Measurements from ENCODE around the gene FAM107B. TPM values are rescaled to one million over a fixed set of nuclear protein-coding genes. Genes with fewer than 3 reads are reported as not detected.
A peak's percentile ranks its signal among the peaks of the same experiment; 100 is the strongest.

FAM107B gene
- total RNA-seq, 2 experiments from 2014 or later: 105 to 129 TPM

DNA sequence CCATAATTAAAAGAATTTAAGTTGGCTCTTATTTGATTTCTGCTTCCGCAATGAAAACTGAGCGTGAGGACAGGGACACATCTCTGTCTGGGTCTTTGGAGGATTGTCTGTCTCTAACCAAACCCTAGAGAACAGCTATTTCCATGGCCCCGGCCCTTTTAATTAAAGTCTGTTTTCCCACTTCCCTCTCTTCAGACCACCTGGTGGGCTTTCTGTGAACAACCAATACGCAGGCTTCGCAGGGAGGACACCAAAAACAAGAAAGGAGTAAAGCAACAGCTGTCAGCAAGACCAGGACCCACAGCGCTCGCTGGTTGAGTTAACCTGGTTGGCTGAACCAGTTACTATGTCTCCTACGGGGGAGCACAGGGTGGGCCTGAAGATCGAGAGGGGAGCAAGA is 226.9 kb downstream of the FAM107B start:
- Mint-ChIP-seq H3K9me3 (no peaks in the 10 kb centered on the region), H3K36me3 (ENCODE audit: low read depth) (peaks cover 24% of the 10 kb centered on the region), H3K27me3 (ENCODE audit: low read depth) (no peaks in the 10 kb centered on the region), H3K27ac (peak overlapping the region; percentile 34), H3K4me3 (no peak overlapping the region), H3K4me1 (ENCODE audit: low read depth) (peaks cover 85% of the 10 kb centered on the region)
- CTCF ChIA-PET: interaction anchor here (0.7 to 1.1 kb wide), 4 partner anchors 10 to 281 kb away, joined by 3 to 5 read pairs (median 4); no protein-coding TSS in a partner anchor
- intact Hi-C loops (cut with micrococcal nuclease): no loop called here
- no peak for DNase-seq

DNA sequence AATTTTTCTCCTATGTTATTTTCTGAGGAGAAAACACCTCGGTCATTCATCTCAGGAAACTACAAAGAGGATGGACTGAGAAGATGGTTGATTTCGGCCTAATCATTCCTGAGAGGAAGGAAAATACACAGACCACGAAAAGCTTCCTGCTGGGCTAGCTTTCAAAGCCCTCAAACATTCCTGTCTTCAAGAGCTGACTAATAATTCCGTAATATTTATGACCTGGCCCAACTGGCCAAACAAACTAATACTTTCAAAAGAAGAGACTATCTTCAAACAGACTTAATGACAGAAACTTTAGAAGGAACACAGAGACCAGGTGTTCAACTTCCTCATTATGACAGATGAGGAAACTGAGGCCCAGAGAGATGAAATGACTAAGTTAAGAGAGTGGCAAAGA is 228.9 kb downstream of the FAM107B start:
- H3K4me1 Mint-ChIP-seq (ENCODE audit: low read depth): peaks cover 79% of the 10 kb centered on the region
- H3K27me3 Mint-ChIP-seq (ENCODE audit: low read depth): no peaks in the 10 kb centered on the region
- peaks cover 23% of the 10 kb centered on the region for H3K36me3 Mint-ChIP-seq (ENCODE audit: low read depth)
- H3K4me3 Mint-ChIP-seq: no peak overlapping the region
- CTCF ChIA-PET: interaction anchor here (0.8 to 1.4 kb wide), 2 partner anchors 27 to 47 kb away, joined by 3 to 4 read pairs; no protein-coding TSS in a partner anchor
- H3K27ac Mint-ChIP-seq: no peak overlapping the region
- intact Hi-C loops (cut with micrococcal nuclease): no loop called here
- H3K9me3 Mint-ChIP-seq: no peaks in the 10 kb centered on the region
- no peak for DNase-seq

DNA sequence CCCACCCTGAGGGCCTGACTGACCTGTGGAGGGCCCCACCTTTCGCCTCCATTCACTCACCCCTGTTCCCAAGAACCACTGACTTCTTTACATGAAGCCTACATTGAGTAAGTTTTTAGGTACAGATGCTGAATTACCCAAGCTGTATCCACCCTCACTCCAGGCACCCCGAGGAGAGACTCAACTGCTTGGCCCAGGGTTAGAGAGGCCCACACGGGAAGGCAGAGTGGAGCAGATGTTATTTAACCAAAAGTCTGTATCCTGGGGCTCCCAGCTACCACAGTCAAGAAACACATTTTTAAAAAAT is 230.8 kb downstream of the FAM107B start:
- Mint-ChIP-seq H3K36me3 (ENCODE audit: low read depth) (peaks cover 18% of the 10 kb centered on the region), H3K9me3 (no peaks in the 10 kb centered on the region), H3K27ac (peak overlapping the region; percentile 83), H3K4me3 (peak overlapping the region; percentile 12), H3K27me3 (ENCODE audit: low read depth) (no peaks in the 10 kb centered on the region), H3K4me1 (ENCODE audit: low read depth) (peaks cover 80% of the 10 kb centered on the region)
- intact Hi-C loops (cut with micrococcal nuclease): loop anchor here (1.0 to 5.0 kb wide), 2 partner anchors 45 to 347 kb away; no protein-coding TSS in a partner anchor
- CTCF ChIA-PET: interaction anchor here (0.7 to 2.4 kb wide), 12 partner anchors 9 to 334 kb away, joined by 3 to 11 read pairs (median 4); partner anchors contain the start of genes CDNF, HSPA14 and MSANTD7
- no peak for DNase-seq

DNA sequence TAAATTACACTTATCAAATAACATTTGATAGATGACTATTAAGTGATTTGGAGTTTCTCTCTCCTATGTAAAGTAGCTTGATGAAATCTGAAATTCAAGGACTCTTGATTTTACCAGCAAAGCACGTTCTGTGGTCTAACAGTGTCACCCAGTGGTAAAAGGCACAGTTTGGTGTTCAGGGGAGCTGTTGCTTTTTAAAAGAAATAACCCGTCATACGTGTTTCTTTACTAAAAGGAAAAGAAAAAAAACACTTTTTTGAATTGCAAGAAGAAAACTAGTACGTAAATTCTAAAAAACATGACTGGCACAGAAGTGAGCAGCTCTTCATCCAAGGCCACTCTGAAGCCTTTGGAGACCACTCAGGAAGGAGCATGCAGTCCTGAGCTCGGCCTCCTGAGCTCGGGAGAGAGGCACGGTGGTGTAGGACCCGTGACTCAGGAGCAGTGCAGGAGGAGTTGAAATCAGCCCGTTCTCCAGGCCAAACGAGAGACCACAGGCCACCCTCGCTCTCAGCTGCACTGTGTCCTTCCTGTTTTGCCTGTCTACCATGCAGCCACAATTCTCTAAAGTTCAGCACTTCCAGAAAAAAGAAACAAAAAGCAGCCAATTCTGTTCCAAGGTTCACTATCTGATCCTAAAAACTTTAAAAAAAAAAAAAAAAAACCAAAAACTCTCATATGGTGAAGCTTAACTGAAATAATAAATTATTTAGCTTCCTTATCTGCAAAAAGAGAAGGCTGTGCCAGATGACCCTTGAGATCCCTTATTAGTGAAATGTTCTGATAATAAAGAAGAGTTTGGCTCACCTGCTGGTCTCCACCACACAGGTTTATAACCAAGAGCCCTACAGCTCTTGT is 231.4 kb downstream of the FAM107B start:
- CTCF ChIA-PET: interaction anchor here (0.6 to 2.4 kb wide), 25 partner anchors 8 to 824 kb away, joined by 3 to 11 read pairs (median 3); partner anchors contain the start of genes CDNF, HSPA14 and MSANTD7
- peak; percentile 73 for DNase-seq
- intact Hi-C loops (cut with micrococcal nuclease): loop anchor here (1.0 to 5.0 kb wide), 2 partner anchors 44 to 346 kb away; no protein-coding TSS in a partner anchor
- Mint-ChIP-seq H3K36me3 (ENCODE audit: low read depth) (peaks cover 18% of the 10 kb centered on the region), H3K27me3 (ENCODE audit: low read depth) (no peaks in the 10 kb centered on the region), H3K9me3 (no peaks in the 10 kb centered on the region), H3K4me1 (ENCODE audit: low read depth) (peaks cover 79% of the 10 kb centered on the region), H3K27ac (peak overlapping the region; percentile 83), H3K4me3 (peak overlapping the region; percentile 30)

DNA sequence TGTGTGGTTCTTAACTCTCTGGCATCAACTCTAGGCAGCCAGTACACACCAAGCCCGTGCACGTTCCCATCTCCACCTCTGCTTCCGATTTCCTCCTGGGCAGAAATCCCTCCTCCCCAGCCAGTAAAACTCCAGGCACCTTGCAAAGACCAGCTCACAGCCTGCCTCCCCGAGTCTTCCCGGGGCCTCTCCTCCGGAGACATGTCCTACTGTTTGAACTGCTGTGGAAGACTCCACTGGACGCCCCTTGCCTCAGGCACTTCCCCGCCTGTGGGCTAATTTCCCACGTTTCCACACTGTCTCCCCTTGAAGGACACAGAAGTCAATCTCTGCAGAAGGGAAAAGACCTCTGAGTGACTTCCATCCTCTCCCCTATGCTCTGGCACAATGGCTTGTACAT is 233.3 kb downstream of the FAM107B start:
- no peak for DNase-seq
- CTCF ChIA-PET: interaction anchor here (0.6 to 2.2 kb wide), 3 partner anchors 12 to 192 kb away, joined by 3 to 7 read pairs (median 6); no protein-coding TSS in a partner anchor
- intact Hi-C loops (cut with micrococcal nuclease): loop anchor here (5.0 kb wide), 1 partner anchor 344 kb away; no protein-coding TSS in a partner anchor
- peaks cover 72% of the 10 kb centered on the region for H3K4me1 Mint-ChIP-seq (ENCODE audit: low read depth)
- peaks cover 18% of the 10 kb centered on the region for H3K36me3 Mint-ChIP-seq (ENCODE audit: low read depth)
- no peaks in the 10 kb centered on the region for H3K9me3 Mint-ChIP-seq
- no peaks in the 10 kb centered on the region for H3K27me3 Mint-ChIP-seq (ENCODE audit: low read depth)
- no peak overlapping the region for H3K4me3 Mint-ChIP-seq
- no peak overlapping the region for H3K27ac Mint-ChIP-seq

DNA sequence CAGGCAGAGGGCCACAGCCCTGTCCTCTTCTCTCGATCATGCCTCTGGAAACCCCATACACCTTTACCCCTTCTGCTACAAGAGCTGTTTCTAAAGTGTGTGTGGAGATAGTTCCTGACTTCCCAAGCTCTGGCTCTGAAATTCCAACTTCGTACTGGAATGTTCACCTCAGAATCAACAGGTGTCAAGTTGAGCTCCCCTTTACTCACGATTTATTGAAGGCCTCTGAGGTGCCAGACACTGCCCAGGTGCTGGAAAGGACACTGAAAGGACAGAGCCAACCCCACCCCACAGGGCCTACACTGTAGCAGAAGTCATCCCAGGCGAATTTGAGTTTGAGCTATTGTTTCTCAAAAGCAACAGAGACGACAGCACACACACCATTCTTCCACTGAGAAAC is 234.1 kb downstream of the FAM107B start:
- Mint-ChIP-seq H3K4me1 (ENCODE audit: low read depth) (peaks cover 73% of the 10 kb centered on the region), H3K9me3 (no peaks in the 10 kb centered on the region), H3K4me3 (no peak overlapping the region), H3K36me3 (ENCODE audit: low read depth) (peaks cover 18% of the 10 kb centered on the region), H3K27me3 (ENCODE audit: low read depth) (no peaks in the 10 kb centered on the region), H3K27ac (no peak overlapping the region)
- intact Hi-C loops (cut with micrococcal nuclease): loop anchor here (5.0 kb wide), 1 partner anchor 343 kb away; no protein-coding TSS in a partner anchor
- CTCF ChIA-PET: interaction anchor here (0.6 to 2.2 kb wide), 5 partner anchors 12 to 146 kb away, joined by 4 to 7 read pairs (median 5); no protein-coding TSS in a partner anchor
- DNase-seq: no peak

DNA sequence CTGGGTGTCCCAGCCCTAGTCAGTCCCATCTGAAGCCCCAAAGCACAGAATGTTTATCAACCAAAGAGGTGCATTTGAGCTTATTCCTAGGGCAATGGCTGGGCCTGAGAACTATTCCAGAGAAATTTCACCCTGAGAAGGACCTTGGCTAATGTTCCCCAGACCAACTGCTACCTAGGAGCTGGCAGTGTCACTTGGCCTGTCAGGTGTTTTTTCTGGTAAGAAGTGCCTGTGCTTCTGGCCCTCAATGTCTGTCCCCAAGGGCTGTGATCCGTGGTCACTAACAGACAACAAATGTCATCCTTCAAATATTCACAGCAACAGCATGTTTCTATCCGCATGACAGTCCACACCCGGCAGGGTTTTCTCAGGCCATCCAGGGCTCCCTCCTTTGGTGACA is 234.6 kb downstream of the FAM107B start:
- Mint-ChIP-seq H3K4me3 (no peak overlapping the region), H3K27me3 (ENCODE audit: low read depth) (no peaks in the 10 kb centered on the region), H3K27ac (peak overlapping the region; percentile 66), H3K4me1 (ENCODE audit: low read depth) (peaks cover 73% of the 10 kb centered on the region), H3K36me3 (ENCODE audit: low read depth) (peaks cover 22% of the 10 kb centered on the region), H3K9me3 (no peaks in the 10 kb centered on the region)
- CTCF ChIA-PET: interaction anchor here (0.7 to 2.2 kb wide), 4 partner anchors 13 to 40 kb away, joined by 5 to 7 read pairs (median 6); no protein-coding TSS in a partner anchor
- DNase-seq: no peak
- intact Hi-C loops (cut with micrococcal nuclease): loop anchor here (5.0 kb wide), 1 partner anchor 343 kb away; no protein-coding TSS in a partner anchor

DNA sequence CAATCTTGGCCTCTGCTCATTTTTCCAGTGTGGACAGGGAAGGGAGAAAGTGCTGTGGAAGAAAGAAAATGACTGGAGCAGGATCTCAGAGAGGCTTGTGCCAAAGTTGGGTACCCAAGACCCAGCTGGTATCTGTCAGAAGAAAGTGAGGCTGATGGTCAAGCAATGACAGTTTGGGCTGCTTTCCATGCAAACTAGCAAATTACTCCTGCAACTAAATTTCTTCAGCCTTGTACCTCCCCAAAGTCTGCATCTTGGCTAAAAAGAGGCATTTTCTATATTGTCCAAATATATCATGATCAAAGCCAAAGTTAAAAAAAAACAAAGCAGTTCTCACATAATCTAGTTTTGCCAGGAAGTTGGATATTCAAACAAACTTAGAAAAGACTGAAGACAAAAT is 235.5 kb downstream of the FAM107B start:
- H3K9me3 Mint-ChIP-seq: no peaks in the 10 kb centered on the region
- H3K27me3 Mint-ChIP-seq (ENCODE audit: low read depth): no peaks in the 10 kb centered on the region
- CTCF ChIA-PET: interaction anchor here (1.0 kb wide), 1 partner anchor 299 kb away, joined by 3 read pairs; the partner anchor contains the start of genes HSPA14 and MSANTD7
- intact Hi-C loops (cut with micrococcal nuclease): no loop called here
- H3K4me3 Mint-ChIP-seq: no peak overlapping the region
- peaks cover 76% of the 10 kb centered on the region for H3K4me1 Mint-ChIP-seq (ENCODE audit: low read depth)
- DNase-seq: no peak
- peaks cover 25% of the 10 kb centered on the region for H3K36me3 Mint-ChIP-seq (ENCODE audit: low read depth)
- peak overlapping the region; percentile 66 for H3K27ac Mint-ChIP-seq

DNA sequence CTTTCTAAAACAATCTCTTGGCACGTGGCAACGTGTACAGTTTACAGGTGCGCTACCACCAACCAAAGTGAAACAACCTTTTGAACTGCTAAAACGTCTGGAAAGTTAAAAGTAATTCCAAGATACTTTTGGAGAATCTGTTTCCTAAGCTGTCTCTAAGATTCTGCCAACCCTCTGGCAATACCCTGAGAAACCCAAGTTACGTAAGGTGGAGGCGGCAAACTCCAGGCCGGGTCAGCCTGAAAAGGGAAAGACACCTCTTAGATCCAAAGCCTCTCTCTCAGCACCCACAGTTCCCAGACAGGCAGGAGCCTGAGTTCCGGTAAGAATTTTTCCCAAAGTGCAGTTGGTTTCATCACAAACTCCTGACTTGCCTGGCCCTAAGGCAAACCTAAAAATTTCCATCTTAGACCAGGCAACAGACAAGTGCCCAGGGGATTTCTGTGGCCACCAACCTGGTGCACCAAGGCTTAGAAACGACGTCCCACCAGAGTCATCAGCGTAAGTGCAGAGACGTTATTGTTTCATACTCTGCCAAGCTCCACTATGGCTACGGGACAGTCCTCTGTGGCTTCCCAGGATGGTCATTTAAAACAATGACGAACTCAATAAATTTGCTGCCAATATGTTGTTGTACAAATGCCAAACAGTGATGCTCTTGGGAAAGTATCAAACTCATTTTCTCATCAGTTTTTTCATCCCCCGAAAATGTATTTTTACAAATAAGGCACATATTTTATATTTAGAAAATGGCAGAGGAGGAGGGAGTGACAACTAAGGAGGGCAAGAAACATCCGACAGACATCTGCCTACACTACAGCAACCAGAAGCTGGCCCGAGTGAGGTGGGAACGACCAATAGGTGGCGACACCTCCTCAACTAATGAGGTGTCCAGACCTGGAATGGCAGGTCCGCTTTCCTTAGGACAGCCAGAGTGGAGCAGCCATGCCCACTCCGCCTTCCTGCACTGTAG is 238.2 kb downstream of the FAM107B start:
- Mint-ChIP-seq H3K36me3 (ENCODE audit: low read depth) (peaks cover 24% of the 10 kb centered on the region), H3K4me1 (ENCODE audit: low read depth) (peaks cover 83% of the 10 kb centered on the region), H3K4me3 (no peak overlapping the region), H3K27me3 (ENCODE audit: low read depth) (no peaks in the 10 kb centered on the region), H3K9me3 (no peaks in the 10 kb centered on the region), H3K27ac (no peak overlapping the region)
- CTCF ChIA-PET: interaction anchor here (0.6 to 3.0 kb wide), 20 partner anchors 10 to 425 kb away, joined by 3 to 15 read pairs (median 4); no protein-coding TSS in a partner anchor
- peak; percentile 70 for DNase-seq
- intact Hi-C loops (cut with micrococcal nuclease): loop anchor here (2.0 kb wide), 3 partner anchors 24 to 342 kb away; partner anchors contain the start of gene SUV39H2

DNA sequence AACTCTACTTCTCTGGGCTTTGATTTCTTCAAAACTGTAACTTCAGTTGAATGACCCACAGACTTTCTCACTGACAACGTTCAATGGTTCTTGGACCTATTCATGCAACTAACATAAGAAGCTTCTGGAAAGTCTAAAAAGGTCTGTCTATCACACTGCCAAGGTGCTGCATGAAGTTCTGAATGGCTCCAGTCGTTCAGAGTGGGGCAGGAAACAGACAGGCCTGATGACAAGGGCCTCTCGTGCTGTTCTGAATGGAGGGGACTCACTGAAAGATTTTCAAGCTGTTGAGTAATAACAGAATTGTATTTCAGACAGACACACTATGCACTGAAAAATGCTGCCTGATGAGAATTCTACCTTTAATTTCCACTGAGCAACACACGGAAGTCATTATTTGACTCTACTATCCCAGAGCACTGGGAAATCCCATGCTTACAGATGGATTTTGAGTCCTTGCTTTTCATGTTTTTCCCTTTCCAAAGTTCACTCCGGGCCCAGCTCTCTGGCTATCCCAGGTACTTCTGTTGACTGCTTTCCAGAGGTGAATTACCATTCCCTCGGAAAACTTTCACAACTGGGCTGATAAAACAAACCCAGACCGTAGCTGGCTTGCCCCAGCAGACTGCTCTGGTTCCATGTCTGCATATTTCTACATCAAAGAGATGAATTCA is 239.1 kb downstream of the FAM107B start:
- intact Hi-C loops (cut with micrococcal nuclease): loop anchor here (1.0 to 2.0 kb wide), 5 partner anchors 8 to 343 kb away; partner anchors contain the start of gene SUV39H2
- Mint-ChIP-seq H3K36me3 (ENCODE audit: low read depth) (peaks cover 17% of the 10 kb centered on the region), H3K27me3 (ENCODE audit: low read depth) (no peaks in the 10 kb centered on the region), H3K27ac (peak overlapping the region; percentile 59), H3K4me1 (ENCODE audit: low read depth) (peaks cover 81% of the 10 kb centered on the region), H3K9me3 (no peaks in the 10 kb centered on the region), H3K4me3 (no peak overlapping the region)
- DNase-seq: peak; percentile 63
- CTCF ChIA-PET: interaction anchor here (0.6 to 3.0 kb wide), 6 partner anchors 9 to 287 kb away, joined by 3 to 15 read pairs (median 3); no protein-coding TSS in a partner anchor

DNA sequence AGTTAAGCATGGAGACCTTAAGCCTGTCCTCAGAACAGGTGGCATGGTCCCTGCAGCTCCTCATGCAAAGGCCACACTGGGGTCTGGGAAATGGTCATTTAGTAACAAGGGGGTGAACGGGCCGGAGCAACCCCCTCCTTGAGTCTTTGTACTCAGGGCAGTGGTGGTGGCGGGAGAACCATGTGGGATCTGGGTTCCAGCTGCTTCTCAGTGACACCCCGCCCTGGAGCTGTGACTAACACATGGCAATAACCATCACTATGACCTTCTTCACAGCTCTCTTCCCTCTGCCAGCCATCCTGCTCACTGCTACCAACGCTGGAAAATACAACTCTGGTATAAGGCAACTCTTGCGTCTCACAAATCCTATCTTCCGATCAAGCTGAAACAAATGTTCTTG is 240.5 kb downstream of the FAM107B start:
- Mint-ChIP-seq H3K4me3 (no peak overlapping the region), H3K9me3 (no peaks in the 10 kb centered on the region), H3K27ac (no peak overlapping the region), H3K4me1 (ENCODE audit: low read depth) (peaks cover 81% of the 10 kb centered on the region), H3K27me3 (ENCODE audit: low read depth) (no peaks in the 10 kb centered on the region), H3K36me3 (ENCODE audit: low read depth) (peaks cover 21% of the 10 kb centered on the region)
- intact Hi-C loops (cut with micrococcal nuclease): loop anchor here (2.0 kb wide), 1 partner anchor 35 kb away; no protein-coding TSS in a partner anchor
- DNase-seq: no peak
- CTCF ChIA-PET: interaction anchor here (0.6 to 1.2 kb wide), 2 partner anchors 9 to 31 kb away, joined by 3 to 5 read pairs; no protein-coding TSS in a partner anchor
